ENCODE results near the gene TPRA1. TPM values are rescaled to one million over a fixed set of nuclear protein-coding genes. Genes with fewer than 3 reads are reported as not detected.

TPRA1 gene
- polyA plus RNA-seq, 1 experiment: 20.6 TPM

- CTCF ChIA-PET: no interaction called here
Observed at GRCh38 chr3:127551178-127551577, 39.4 kb downstream of the TPRA1 start.

DNA sequence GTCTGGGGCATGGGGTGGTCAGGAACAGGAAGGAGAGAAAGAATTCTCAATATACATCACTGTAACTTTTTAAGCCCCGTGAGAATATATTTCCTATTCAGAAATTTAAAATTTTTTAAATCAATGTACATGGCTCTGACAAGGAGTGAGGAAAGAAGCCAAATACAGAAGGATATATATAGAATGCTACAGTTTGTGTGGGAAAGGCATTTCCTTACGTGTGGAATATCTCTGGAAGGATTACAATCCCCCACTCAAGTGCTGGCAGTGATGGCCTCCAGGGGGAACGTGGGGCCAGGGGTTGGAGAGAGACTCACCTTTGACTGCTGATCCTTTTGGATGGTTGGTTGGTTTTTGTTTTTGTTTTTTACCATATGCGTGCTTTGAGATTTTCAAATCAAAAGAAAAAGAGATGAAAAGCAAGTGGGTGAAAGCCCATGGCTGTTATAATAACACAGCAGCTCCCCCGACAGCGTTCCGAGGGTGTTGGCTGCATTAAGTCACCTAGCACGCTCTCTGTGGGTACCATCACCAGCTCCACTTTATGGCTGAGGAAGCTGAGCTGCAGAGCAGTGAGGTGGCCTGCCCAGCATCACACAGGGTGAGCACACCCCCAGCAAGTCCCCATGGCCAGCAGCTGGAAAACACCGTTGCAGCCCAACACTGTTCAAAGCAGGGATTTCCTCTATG, 39.9 kb downstream of the TPRA1 start:
- no peak overlapping the region for H3K27ac ChIP-seq (ENCODE audit: low read depth, low read length)
- H3K27me3 ChIP-seq (ENCODE audit: control insufficient read depth, insufficient read depth, low read length): peaks cover 35% of the 10 kb centered on the region
- H3K4me3 ChIP-seq (ENCODE audit: low read depth, low read length): no peak overlapping the region
- DNase-seq (ENCODE audit: low read depth, low spot score): no peak
- H3K9me3 ChIP-seq (ENCODE audit: control insufficient read depth, insufficient read depth, low read length): no peaks in the 10 kb centered on the region
- TF ChIP-seq, protein P1, sequence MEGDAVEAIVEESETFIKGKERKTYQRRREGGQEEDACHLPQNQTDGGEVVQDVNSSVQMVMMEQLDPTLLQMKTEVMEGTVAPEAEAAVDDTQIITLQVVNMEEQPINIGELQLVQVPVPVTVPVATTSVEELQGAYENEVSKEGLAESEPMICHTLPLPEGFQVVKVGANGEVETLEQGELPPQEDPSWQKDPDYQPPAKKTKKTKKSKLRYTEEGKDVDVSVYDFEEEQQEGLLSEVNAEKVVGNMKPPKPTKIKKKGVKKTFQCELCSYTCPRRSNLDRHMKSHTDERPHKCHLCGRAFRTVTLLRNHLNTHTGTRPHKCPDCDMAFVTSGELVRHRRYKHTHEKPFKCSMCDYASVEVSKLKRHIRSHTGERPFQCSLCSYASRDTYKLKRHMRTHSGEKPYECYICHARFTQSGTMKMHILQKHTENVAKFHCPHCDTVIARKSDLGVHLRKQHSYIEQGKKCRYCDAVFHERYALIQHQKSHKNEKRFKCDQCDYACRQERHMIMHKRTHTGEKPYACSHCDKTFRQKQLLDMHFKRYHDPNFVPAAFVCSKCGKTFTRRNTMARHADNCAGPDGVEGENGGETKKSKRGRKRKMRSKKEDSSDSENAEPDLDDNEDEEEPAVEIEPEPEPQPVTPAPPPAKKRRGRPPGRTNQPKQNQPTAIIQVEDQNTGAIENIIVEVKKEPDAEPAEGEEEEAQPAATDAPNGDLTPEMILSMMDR (IDR thresholded peaks at IDR 0.05; ENCODE audit: low read depth, low read length): no peak
- ChIA-PET CTCF (no interaction called here), POLR2A (no interaction called here)

More at GRCh38 chr3:127551178-127551577, 39.4 kb downstream of the TPRA1 start:
- peaks cover 34% of the 10 kb centered on the region for H3K27me3 ChIP-seq (ENCODE audit: control insufficient read depth, insufficient read depth, low read length)
- H3K9me3 ChIP-seq (ENCODE audit: control insufficient read depth, insufficient read depth, low read length): no peaks in the 10 kb centered on the region
- no peak for DNase-seq (ENCODE audit: low read depth, low spot score)
- POLR2A ChIA-PET: no interaction called here
- TF ChIP-seq, protein P1 (IDR thresholded peaks at IDR 0.05; ENCODE audit: low read depth, low read length): no peak
- H3K27ac ChIP-seq (ENCODE audit: low read depth, low read length): no peak overlapping the region
- H3K4me3 ChIP-seq (ENCODE audit: low read depth, low read length): no peak overlapping the region

DNA sequence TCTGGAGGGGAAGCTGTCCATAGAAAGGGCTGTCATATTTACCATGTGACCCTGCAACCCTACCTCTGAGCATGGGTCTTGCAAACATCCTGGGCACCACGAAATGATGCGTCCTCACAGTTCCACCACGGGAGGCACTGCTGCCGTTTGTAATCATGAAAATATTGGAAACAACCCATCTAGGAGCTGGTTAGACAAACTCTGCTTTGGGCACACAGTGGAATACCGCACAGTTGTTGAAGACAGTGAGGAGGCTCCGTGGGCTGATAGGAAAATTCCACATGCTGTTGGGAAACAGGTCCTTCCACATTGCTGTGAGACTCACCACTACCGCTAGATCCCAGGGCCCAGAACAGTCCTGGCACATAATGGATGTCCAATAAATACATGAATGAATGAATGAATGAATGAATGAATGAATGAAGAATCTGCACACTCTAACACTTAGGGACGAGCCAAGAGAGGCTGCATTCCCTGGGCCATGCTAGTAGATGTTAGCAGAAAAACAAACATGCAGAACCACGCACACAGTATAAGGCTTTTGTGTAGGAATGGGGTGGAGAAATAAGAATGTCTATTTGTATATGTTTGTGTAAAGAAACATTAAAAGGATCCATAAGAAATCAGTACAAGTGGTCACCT, 40.6 kb downstream of the TPRA1 start:
- Histone ChIP-seq H3K9me3 (ENCODE audit: control insufficient read depth, insufficient read depth, low read length) (no peaks in the 10 kb centered on the region), H3K27me3 (ENCODE audit: control insufficient read depth, insufficient read depth, low read length) (peaks cover 36% of the 10 kb centered on the region), H3K4me3 (ENCODE audit: low read depth, low read length) (no peak overlapping the region), H3K27ac (ENCODE audit: low read depth, low read length) (no peak overlapping the region)
- CTCF ChIA-PET: interaction anchor here (1.0 kb wide), 1 partner anchor 870 kb away, joined by 3 read pairs; no protein-coding TSS in a partner anchor
- DNase-seq (ENCODE audit: low read depth, low spot score): no peak
- POLR2A ChIA-PET: no interaction called here
- TF ChIP-seq, protein P1 (IDR thresholded peaks at IDR 0.05; ENCODE audit: low read depth, low read length): 0 out of 2 replicates have a peak, but pooled peaks have one; percentile 9

GRCh38 chr3:127547761-127548605, 42.5 kb downstream of the TPRA1 start:
- CTCF ChIA-PET: interaction anchor here (0.5 to 3.9 kb wide), 15 partner anchors 9 to 1044 kb away, joined by 3 to 23 read pairs (median 3); partner anchors contain the start of gene CHST13
- H3K27me3 ChIP-seq (ENCODE audit: control insufficient read depth, insufficient read depth, low read length): peaks cover 38% of the 10 kb centered on the region
- no peak for DNase-seq (ENCODE audit: low read depth, low spot score)
- no peak overlapping the region for H3K27ac ChIP-seq (ENCODE audit: low read depth, low read length)
- TF ChIP-seq, protein P1 (IDR thresholded peaks at IDR 0.05; ENCODE audit: low read depth, low read length): peak; percentile 63
- POLR2A ChIA-PET: no interaction called here
- H3K4me3 ChIP-seq (ENCODE audit: low read depth, low read length): peak overlapping the region; percentile 64
- H3K9me3 ChIP-seq (ENCODE audit: control insufficient read depth, insufficient read depth, low read length): no peaks in the 10 kb centered on the region; the same call in 1 of the 2 replicates
